ENCODE data around the gene TMPRSS4. TPM values are rescaled to one million over a fixed set of nuclear protein-coding genes. Genes with fewer than 3 reads are reported as not detected.

Gene TMPRSS4
- total and polyA plus RNA-seq, 8 donors, result 2.9 to 7.0 (median 4.4) TPM

- no peaks in the 10 kb centered on the region for H3K36me3 ChIP-seq
- H3K27ac ChIP-seq, result no peak overlapping the region
- no peaks in the 10 kb centered on the region for H3K9me3 ChIP-seq
- H3K4me3 ChIP-seq, result no peak overlapping the region
- DNase-seq (no peak), ATAC-seq (no peak)
- H3K27me3 ChIP-seq, result no peaks in the 10 kb centered on the region
- H3K4me1 ChIP-seq, result peaks cover 0 to 11% of the 10 kb centered on the region in 2 donors
- TF ChIP-seq, protein P1, sequence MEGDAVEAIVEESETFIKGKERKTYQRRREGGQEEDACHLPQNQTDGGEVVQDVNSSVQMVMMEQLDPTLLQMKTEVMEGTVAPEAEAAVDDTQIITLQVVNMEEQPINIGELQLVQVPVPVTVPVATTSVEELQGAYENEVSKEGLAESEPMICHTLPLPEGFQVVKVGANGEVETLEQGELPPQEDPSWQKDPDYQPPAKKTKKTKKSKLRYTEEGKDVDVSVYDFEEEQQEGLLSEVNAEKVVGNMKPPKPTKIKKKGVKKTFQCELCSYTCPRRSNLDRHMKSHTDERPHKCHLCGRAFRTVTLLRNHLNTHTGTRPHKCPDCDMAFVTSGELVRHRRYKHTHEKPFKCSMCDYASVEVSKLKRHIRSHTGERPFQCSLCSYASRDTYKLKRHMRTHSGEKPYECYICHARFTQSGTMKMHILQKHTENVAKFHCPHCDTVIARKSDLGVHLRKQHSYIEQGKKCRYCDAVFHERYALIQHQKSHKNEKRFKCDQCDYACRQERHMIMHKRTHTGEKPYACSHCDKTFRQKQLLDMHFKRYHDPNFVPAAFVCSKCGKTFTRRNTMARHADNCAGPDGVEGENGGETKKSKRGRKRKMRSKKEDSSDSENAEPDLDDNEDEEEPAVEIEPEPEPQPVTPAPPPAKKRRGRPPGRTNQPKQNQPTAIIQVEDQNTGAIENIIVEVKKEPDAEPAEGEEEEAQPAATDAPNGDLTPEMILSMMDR (IDR thresholded peaks at IDR 0.05), result no peak
- intact Hi-C loops (cut with DNase I), result no loop called here
These were observed 28.2 kb upstream of the TMPRSS4 start for GRCh38 chr11:118048472-118049370.

DNA sequence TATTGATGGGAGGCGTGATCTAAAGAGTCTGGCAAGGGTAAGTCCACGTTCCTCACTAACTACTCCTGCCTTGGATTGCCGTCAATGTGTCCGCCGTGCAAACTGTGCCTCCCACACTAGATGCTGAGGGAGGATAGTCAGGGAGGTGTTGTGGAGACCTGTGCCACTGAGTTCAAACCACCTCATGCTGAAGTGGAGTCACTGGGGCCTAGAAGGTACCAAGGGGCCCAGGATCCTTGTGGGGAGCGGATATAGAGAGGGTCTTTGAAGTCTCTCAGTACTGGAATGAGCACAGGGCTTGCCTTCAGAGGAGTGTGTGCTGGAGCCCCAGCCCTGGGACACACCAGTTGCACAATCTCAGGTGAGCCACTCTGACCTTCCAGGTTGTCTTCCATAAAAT, 27.1 kb upstream of the TMPRSS4 start:
- no peaks in the 10 kb centered on the region for H3K27me3 ChIP-seq
- no peak overlapping the region for H3K4me3 ChIP-seq
- peaks cover 0 to 11% of the 10 kb centered on the region in 2 donors for H3K4me1 ChIP-seq
- intact Hi-C loops (cut with DNase I), result loop anchor here in 1 of 2 donors (5.0 to 10.0 kb wide), 3 partner anchors 105 to 242 kb away; partner anchors contain the start of gene FXYD2
- ATAC-seq, result no peak
- TF ChIP-seq, protein P1 (IDR thresholded peaks at IDR 0.05), result no peak
- no peaks in the 10 kb centered on the region for H3K9me3 ChIP-seq
- no peaks in the 10 kb centered on the region for H3K36me3 ChIP-seq
- no peak overlapping the region for H3K27ac ChIP-seq
- DNase-seq, result no peak

GRCh38 chr11:118050208-118050891, 26.5 kb upstream of the TMPRSS4 start:
- no peak for DNase-seq
- TF ChIP-seq, protein P1 (IDR thresholded peaks at IDR 0.05), result no peak
- intact Hi-C loops (cut with DNase I), result loop anchor here in 1 of 2 donors (5.0 to 10.0 kb wide), 3 partner anchors 106 to 243 kb away; partner anchors contain the start of gene FXYD2
- Histone ChIP-seq H3K27me3 (no peaks in the 10 kb centered on the region), H3K4me3 (no peak overlapping the region), H3K9me3 (no peaks in the 10 kb centered on the region), H3K36me3 (no peaks in the 10 kb centered on the region), H3K4me1 (peaks cover 0 to 11% of the 10 kb centered on the region in 2 donors), H3K27ac (no peak overlapping the region)
- ATAC-seq, result no peak

GRCh38 chr11:118051136-118051610, 25.7 kb upstream of the TMPRSS4 start:
- Histone ChIP-seq H3K4me3 (no peak overlapping the region), H3K4me1 (peaks cover 0 to 11% of the 10 kb centered on the region in 2 donors), H3K27ac (no peak overlapping the region), H3K36me3 (no peaks in the 10 kb centered on the region), H3K9me3 (no peaks in the 10 kb centered on the region), H3K27me3 (no peaks in the 10 kb centered on the region)
- intact Hi-C loops (cut with DNase I), result loop anchor here in 1 of 2 donors (5.0 to 10.0 kb wide), 3 partner anchors 106 to 244 kb away; partner anchors contain the start of gene FXYD2
- ATAC-seq, result no peak
- TF ChIP-seq, protein P1 (IDR thresholded peaks at IDR 0.05), result no peak
- DNase-seq, result no peak

Measured in left lung (tissue), 10 donors.